Activated CD4-positive, alpha-beta T cell treated with anti-CD3 and anti-CD28 coated beads for 24 hours (primary cell): ENCODE data around the gene ATP1A3.
A peak's percentile ranks its signal among the peaks of the same experiment; 100 is the strongest.
"Not testable (repeated sequence)": the region's sequence is repeated elsewhere in the genome, so short reads cannot be mapped to it uniquely, and the experiment has no call there.

Experiments used
- DNase-seq, 2 donors: peaks; one replicate each; pipeline ENCODE4 v3.0.0-alpha.2; 2020; ENCODE audit warnings: low read depth in 2 of 2

ATP1A3 gene

DNA sequence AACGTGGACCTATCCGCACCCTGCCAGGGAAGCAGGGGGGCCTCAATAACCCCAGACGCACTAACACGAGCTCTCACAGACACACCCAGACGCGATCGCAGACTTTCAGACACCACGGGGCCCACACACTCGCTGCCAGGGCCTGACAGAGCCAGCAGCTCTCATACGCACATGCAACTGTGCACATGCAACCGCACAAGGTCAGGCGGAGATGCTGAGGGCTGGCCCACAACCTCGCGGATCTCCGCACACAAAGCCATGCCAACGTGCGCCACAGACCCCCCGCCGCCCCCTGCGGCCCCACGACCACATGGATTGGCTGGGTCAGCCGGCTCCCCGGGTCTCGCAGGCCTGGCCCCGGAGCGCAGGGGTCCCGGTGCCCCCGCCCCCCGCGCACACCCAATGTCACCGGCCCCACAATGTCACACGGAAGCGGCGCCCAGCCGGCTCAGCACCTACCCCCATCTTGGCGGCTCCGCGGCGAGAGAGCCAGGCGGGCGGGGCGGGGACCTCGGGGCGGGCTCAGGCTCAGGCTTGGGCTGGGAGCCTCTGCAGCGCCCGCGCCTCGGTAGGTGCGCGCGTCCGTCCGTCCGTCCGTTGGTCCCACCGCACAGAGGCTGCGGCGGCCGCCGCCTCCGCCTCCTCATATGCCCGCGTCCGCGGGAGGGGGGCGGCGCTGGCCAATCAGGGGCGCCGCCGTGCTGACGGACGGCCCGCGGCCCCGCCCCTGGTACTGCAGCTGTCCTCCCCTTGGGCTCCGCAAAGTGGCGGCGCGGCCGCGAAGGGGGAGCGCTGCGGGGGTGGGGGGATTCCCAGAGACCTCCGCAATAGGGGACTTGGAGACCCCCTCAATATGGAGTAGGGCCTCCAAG lies at the start of gene ATP1A3:
ATP1A3 (minus strand) TSS at position 619 of the 872 bp plus-strand sequence; CDS start at position 465, 154 bp downstream.
- peak; percentile 37 to 52 for DNase-seq

- DNase-seq = no peak
Observed at GRCh38 chr19:42042455-42043170, 48.6 kb upstream of the ATP1A3 start.

GRCh38 chr19:42040491-42040890 lies 46.5 kb upstream of the ATP1A3 start:
- DNase-seq = not testable (repeated sequence)

GRCh38 chr19:42040031-42040430 lies 46.0 kb upstream of the ATP1A3 start:
- no peak for DNase-seq

- no peak for DNase-seq
Observed at GRCh38 chr19:42038666-42039065, 44.6 kb upstream of the ATP1A3 start.

- DNase-seq = no peak
Observed at GRCh38 chr19:42037649-42038048, 43.6 kb upstream of the ATP1A3 start.

DNA sequence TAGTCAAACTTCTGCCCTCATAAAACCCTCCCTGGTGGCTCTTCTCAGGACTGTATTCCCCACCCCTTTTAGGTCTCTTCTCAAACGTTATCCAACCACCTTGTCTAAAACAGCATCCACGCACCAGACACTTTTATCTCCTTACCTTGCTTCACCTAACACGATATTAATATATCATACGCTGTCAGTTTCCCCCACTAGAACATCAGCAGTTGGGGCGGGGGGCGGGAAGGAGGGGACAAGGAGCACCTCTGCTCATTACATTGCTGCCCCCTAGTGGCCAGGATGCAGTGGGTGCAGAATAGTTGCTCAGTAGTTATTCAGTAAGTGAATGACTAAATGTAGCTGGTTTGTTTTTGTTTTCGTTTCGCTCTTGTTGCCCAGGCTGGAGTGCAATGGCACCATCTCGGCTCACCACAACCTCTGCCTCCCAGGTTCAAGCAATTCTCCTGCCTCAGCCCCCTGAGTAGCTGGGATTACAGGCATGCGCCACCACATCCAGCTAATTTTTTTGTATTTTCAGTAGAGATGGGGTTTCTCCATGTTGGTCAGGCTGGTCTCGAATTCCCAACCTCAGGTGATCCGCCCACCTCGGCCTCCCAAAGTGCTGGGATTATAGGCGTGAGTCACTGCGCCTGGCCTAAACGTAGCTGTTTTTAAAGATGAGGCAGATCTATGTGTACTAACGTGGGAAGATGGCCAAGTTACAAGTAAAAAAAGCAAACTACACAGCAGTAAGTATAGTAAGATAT lies 40.8 kb upstream of the ATP1A3 start:
- peak; percentile 41 to 54 for DNase-seq

GRCh38 chr19:42033413-42033812 lies 39.4 kb upstream of the ATP1A3 start:
- DNase-seq = no peak

GRCh38 chr19:42032431-42032830 lies 38.4 kb upstream of the ATP1A3 start:
- DNase-seq = no peak

GRCh38 chr19:42030645-42031440 lies 36.8 kb upstream of the ATP1A3 start:
- no peak for DNase-seq

DNA sequence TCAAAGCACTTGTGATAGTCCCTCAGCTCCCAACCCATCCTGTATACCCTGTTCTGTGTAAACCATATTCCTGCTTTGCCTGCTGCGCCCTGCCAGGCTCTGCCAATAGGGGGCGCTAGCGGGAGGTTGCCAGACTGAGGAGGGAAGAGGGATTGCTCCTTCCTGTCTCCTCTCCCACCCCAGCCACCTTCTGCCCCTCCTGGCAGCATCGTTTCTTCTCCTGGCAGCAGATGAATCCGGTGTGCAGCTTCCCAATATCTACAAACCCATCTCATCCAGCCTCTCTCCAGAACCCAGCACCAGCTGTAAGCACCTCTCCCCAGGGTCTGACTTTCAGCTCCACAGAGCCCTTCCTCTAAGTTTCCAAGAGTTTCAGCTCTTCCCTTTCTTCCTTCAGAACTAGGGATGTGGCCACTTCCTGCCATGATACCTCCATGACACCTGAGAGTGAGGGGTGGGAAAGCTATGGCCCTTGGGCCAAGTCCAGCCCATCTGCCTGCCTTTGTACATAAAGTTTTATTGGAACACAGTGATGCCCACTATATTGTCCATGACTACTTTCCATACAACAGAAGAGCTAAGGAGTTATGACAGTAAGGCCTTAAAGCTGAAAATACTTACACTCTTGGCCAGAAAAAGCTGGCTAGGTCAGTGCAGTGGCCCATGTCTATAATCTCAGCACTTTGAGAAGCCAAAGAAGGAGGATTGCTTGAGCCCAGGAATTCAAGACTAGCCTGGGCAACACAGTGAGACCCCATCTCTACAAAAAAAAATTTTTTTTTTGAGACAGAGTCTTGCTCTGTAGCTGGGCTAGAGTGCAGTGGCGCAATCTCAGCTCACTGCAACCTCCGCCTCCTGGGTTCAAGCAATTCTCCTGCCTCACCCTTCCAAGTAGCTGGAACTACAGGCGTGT lies 34.5 kb upstream of the ATP1A3 start:
- peak in 1 of 2 donors; percentile 33 for DNase-seq

- no peak for DNase-seq
Observed at GRCh38 chr19:42024622-42025111, 30.6 kb upstream of the ATP1A3 start.

GRCh38 chr19:42023943-42024260 lies 29.9 kb upstream of the ATP1A3 start:
- no peak for DNase-seq

DNA sequence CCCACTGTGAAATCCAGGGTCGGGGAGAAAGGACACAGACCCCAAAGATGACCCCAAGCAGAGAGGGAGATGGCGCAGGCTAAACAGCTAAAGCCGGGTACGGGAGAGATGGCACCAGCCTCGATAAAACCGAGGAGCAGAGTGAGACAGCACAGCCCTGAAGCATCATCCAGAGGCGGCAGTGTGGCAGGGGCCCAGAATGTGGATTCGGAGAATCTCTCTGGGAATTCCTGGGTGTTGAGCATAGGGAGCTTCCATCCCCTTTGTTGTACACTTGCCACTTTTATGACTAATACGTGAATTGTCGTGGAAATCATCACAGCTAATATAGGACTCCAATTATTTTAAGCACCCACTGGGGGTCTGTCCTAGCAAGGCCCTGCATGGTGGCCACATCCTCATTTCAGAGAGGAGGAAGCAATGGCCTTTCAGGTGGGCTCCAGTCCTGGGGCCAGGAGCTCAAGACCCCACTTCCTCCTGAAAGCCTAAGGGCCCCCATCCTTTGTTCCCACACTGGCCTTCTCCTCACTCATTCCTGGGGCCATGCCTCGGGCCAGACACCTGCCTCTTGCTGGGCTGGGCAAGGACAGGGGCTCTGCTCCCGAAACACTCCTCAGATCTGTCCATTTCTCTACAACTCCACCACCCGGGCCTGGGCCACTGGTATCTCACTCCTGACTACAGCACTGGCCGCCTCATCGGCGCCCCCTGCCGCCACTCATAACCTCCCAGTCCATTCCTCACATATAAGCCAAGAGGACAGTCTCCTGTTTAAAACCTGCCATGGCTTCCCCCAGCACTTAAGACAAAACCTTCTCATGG lies 29.3 kb upstream of the ATP1A3 start:
- DNase-seq = peak in 1 of 2 donors; percentile 16

GRCh38 chr19:42022616-42023015 lies 28.6 kb upstream of the ATP1A3 start:
- DNase-seq = no peak

GRCh38 chr19:42021185-42021584 lies 27.2 kb upstream of the ATP1A3 start:
- DNase-seq = no peak

- no peak for DNase-seq
Observed at GRCh38 chr19:42018503-42019193, 24.6 kb upstream of the ATP1A3 start.

- no peak for DNase-seq
Observed at GRCh38 chr19:42017040-42017439, 23.0 kb upstream of the ATP1A3 start.

DNA sequence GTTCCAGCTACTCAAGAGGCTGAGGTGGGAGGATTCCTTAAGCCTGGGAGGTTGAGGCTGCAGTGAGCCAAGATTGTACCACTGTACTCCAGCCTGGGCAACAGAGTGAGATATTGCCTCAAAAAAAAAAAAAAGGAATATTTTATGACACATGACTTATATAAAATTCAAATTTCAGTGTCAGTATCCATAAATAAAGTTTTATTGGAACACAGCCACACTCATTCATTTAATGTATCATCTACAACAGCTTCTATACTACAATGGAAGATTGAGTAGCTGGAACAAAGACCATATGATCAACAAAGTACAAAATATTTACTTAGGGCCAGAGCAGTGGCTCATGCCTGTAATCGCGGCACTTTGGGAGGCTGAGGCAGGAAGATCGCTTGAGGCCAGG lies 18.7 kb upstream of the ATP1A3 start:
- not testable (repeated sequence) for DNase-seq
